HL-60 (cell line): ENCODE measurements around the gene SKP2.

ENCODE experiments used
- DNase-seq, 2 experiments: peaks; one replicate each; pipeline ENCODE4 v3.0.0-alpha.2; 2010 to 2020; ENCODE audit warnings: low read depth in 1 of 2, low spot score in 1 of 2
- H3K27ac ChIP-seq: fragments of 250-450 bp; sonication (Bioruptor Pico); replicated peaks from 2 replicates; pipeline ENCODE4 v1.5.1; 2020; ENCODE audit warnings: mild to moderate bottlenecking, moderate library complexity
- H3K27me3 ChIP-seq: fragments of 250-450 bp; sonication (Bioruptor Pico); 2 replicates; pipeline ENCODE4 v1.5.1; 2021; ENCODE audit warnings: mild to moderate bottlenecking, moderate library complexity; ENCODE audit not compliant: insufficient read depth, poor library complexity, severe bottlenecking
- H3K4me3 ChIP-seq: replicated peaks from 2 replicates; pipeline ENCODE4 v1.5.1; 2011; ENCODE audit warnings: mild to moderate bottlenecking, control low read depth, low read length; ENCODE audit not compliant: insufficient read depth
- GABPA ChIP-seq: IDR thresholded peaks from 2 replicates; pipeline ENCODE4 v1.6.1; 2012; ENCODE audit warnings: low read depth
- POLR2AphosphoS5 ChIP-seq: IDR thresholded peaks from 2 replicates; pipeline ENCODE4 v1.6.1; 2012; ENCODE audit warnings: low read depth
- SPI1 ChIP-seq: IDR thresholded peaks from 2 replicates; pipeline ENCODE4 v1.6.1; 2012; ENCODE audit warnings: low read depth, mild to moderate bottlenecking, borderline replicate concordance
- TF ChIP-seq, protein P1 (sequence below): IDR thresholded peaks from 2 replicates; pipeline ENCODE4 v1.6.1; 2012; ENCODE audit warnings: low read depth; ENCODE audit not compliant: insufficient replicate concordance
- TF ChIP-seq, protein P2 (sequence below): IDR thresholded peaks from one replicate; pipeline ENCODE4 v1.5.1; 2011; ENCODE audit warnings: low read length, control low read depth, inconsistent platforms; ENCODE audit not compliant: insufficient read depth

The SKP2 gene

DNA sequence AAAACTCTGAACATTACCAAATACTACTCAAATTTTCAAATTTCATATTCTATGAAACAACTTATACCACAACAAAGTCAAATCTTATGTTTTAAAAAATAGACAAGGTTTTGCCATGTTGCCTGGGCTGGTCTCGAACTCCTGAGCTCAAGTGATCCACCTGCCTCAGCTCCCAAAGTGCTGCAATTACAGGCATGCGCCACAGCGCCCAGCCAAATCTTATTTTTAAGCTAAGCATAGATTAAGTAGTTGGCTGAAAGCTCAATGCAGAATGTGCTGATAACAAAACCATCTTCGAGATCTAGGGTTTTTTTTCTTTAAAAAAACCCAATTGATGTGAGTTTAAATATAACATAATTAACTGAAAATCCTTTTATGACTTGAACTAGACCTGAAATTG is 6.6 kb upstream of the SKP2 start:
- TF ChIP-seq, protein P1, sequence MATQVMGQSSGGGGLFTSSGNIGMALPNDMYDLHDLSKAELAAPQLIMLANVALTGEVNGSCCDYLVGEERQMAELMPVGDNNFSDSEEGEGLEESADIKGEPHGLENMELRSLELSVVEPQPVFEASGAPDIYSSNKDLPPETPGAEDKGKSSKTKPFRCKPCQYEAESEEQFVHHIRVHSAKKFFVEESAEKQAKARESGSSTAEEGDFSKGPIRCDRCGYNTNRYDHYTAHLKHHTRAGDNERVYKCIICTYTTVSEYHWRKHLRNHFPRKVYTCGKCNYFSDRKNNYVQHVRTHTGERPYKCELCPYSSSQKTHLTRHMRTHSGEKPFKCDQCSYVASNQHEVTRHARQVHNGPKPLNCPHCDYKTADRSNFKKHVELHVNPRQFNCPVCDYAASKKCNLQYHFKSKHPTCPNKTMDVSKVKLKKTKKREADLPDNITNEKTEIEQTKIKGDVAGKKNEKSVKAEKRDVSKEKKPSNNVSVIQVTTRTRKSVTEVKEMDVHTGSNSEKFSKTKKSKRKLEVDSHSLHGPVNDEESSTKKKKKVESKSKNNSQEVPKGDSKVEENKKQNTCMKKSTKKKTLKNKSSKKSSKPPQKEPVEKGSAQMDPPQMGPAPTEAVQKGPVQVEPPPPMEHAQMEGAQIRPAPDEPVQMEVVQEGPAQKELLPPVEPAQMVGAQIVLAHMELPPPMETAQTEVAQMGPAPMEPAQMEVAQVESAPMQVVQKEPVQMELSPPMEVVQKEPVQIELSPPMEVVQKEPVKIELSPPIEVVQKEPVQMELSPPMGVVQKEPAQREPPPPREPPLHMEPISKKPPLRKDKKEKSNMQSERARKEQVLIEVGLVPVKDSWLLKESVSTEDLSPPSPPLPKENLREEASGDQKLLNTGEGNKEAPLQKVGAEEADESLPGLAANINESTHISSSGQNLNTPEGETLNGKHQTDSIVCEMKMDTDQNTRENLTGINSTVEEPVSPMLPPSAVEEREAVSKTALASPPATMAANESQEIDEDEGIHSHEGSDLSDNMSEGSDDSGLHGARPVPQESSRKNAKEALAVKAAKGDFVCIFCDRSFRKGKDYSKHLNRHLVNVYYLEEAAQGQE: no peak
- TF ChIP-seq SPI1 (no peak), GABPA (no peak), POLR2AphosphoS5 (no peak)
- TF ChIP-seq, protein P2, sequence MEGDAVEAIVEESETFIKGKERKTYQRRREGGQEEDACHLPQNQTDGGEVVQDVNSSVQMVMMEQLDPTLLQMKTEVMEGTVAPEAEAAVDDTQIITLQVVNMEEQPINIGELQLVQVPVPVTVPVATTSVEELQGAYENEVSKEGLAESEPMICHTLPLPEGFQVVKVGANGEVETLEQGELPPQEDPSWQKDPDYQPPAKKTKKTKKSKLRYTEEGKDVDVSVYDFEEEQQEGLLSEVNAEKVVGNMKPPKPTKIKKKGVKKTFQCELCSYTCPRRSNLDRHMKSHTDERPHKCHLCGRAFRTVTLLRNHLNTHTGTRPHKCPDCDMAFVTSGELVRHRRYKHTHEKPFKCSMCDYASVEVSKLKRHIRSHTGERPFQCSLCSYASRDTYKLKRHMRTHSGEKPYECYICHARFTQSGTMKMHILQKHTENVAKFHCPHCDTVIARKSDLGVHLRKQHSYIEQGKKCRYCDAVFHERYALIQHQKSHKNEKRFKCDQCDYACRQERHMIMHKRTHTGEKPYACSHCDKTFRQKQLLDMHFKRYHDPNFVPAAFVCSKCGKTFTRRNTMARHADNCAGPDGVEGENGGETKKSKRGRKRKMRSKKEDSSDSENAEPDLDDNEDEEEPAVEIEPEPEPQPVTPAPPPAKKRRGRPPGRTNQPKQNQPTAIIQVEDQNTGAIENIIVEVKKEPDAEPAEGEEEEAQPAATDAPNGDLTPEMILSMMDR: no peak
- H3K27me3 ChIP-seq: no peaks in the 10 kb centered on the region
- no peak overlapping the region for H3K4me3 ChIP-seq
- no peak overlapping the region for H3K27ac ChIP-seq
- no peak for DNase-seq

DNA sequence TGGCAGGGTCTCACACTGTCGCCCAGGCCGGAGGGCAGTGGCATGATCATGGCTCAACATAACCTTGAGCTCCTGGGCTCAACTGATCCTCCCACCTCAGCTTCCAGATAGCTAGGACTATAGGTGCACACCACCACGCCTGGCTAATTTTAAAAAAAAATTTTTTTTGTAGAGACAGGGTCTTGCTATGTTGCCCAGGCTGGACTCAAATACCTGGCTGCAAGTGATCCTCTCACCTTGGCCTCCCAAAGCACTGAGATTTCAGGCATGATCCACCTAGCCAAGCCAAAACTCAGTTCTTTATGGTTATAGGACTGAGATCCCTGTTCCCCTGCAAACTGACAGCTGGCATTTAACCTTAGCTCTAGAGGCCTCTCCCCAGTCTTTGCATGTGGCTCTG is 5.5 kb upstream of the SKP2 start:
- Histone ChIP-seq H3K27ac (no peak overlapping the region), H3K4me3 (no peak overlapping the region), H3K27me3 (no peaks in the 10 kb centered on the region)
- no peak for DNase-seq
- TF ChIP-seq GABPA (no peak), SPI1 (no peak), POLR2AphosphoS5 (no peak)
- TF ChIP-seq, protein P2: no peak
- TF ChIP-seq, protein P1: no peak

DNA sequence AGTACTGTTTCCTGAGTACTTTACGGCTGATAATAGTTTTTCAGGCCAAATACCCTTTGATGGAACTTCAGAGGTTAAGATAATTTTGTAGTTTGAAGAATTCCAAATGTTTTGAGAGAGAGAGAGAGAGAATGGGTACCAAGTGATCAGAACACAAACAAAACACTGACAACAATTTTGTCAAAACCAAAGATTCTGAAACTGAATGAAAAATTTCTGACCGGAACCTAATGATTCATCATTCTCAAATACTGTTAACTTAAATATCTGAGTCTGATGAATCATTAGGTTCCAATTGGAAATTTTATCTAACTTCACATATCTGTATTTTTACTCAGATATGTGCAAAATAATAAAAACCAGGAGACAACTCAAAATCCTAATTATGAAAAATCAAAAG is 4.2 kb upstream of the SKP2 start:
- H3K27me3 ChIP-seq: no peaks in the 10 kb centered on the region
- TF ChIP-seq, protein P1: no peak
- TF ChIP-seq POLR2AphosphoS5 (no peak), SPI1 (no peak), GABPA (no peak)
- TF ChIP-seq, protein P2: no peak

More for the DNA sequence above, 4.2 kb upstream of the SKP2 start:
- DNase-seq: no peak
- Histone ChIP-seq H3K27ac (no peak overlapping the region), H3K4me3 (no peak overlapping the region)
